Kidney (tissue), 14 donors: Measurements from ENCODE around the gene ENOX1. TPM values are rescaled to one million over a fixed set of nuclear protein-coding genes. Genes with fewer than 3 reads are reported as not detected.

Source experiments
- DNase-seq, 5 donors: peaks; one replicate each; pipeline ENCODE4 v3.0.0-alpha.2; 2013 to 2020
- FAIRE-seq: peaks from 2 replicates; lab custom pipeline; 2012; peaks lifted over from hg19 to GRCh38; lab: Jason Lieb, UNC
- H3K27ac ChIP-seq, 2 donors: one replicate each; pipeline ENCODE4 v1.7.0; 2013; ENCODE audit warnings: low read depth in 2 of 2, low read length in 2 of 2, inconsistent platforms in 1 of 2
- H3K27me3 ChIP-seq: one replicate; pipeline ENCODE4 v1.7.1; 2013; ENCODE audit warnings: low read length, inconsistent platforms; ENCODE audit not compliant: control insufficient read depth, insufficient read depth
- H3K36me3 ChIP-seq, 3 donors: one replicate each; pipeline versions ENCODE4 v1.7.0 to v1.7.1; 2013; ENCODE audit warnings: low read length in 3 of 3, control low read depth in 1 of 3, inconsistent platforms in 1 of 3; ENCODE audit not compliant: insufficient read depth in 3 of 3, control insufficient read depth in 2 of 3
- H3K4me1 ChIP-seq, 3 donors: one replicate each; pipeline versions ENCODE4 v1.7.0 to v1.7.1; 2013; ENCODE audit warnings: low read length in 3 of 3, inconsistent platforms in 1 of 3, low read depth in 1 of 3; ENCODE audit not compliant: control insufficient read depth in 2 of 3, insufficient read depth in 2 of 3
- H3K4me3 ChIP-seq, 3 donors: one replicate each; pipeline versions ENCODE4 v1.7.0 to v1.8.1; 2013; ENCODE audit warnings: low read length in 3 of 3, control low read depth in 1 of 3, inconsistent platforms in 1 of 3
- H3K9ac ChIP-seq, 3 donors: one replicate each; pipeline versions ENCODE4 v1.7.0 to v1.7.1; 2013; ENCODE audit warnings: low read length in 3 of 3, control low read depth in 1 of 3, inconsistent platforms in 1 of 3
- H3K9me3 ChIP-seq, 3 donors: one replicate each; pipeline versions ENCODE4 v1.7.0 to v1.7.1; 2013; ENCODE audit warnings: low read length in 3 of 3, control low read depth in 1 of 3, inconsistent platforms in 1 of 3; ENCODE audit not compliant: control insufficient read depth in 2 of 3, insufficient read depth in 1 of 3
- intact Hi-C: fragments of 100-400 bp; cut with DNase I; formaldehyde crosslinking; loops from one replicate; pipeline ENCODE4 v1.11.1; 2022
- polyA plus RNA-seq: library from polyadenylated mRNA; stranded (reverse); fragments of 350-450 nt; fragmentation: Illumina TruSeq; extraction: RNeasy Lipid Tissue Mini Kit (QIAGEN cat#74804); gene quantifications from one replicate; pipeline ENCODE4 v1.2.3, GENCODE V29; 2014; ENCODE audit warnings: low read depth, low replicate concordance; ENCODE audit not compliant: insufficient read depth
- total RNA-seq: library from RNA; stranded (reverse); fragmentation: NEBNext Ultra II Directional; extraction: Animal tissue kit (Norgen Biotek cat#: 25700); gene quantifications from one replicate; pipeline ENCODE4 v1.2.1, GENCODE V29; 2021
- TF ChIP-seq, protein P1 (sequence below): IDR thresholded peaks from 3 replicates; pipeline ENCODE4 v1.5.1; 2012; ENCODE audit warnings: mild to moderate bottlenecking, moderate library complexity, borderline replicate concordance; ENCODE audit not compliant: insufficient read depth; ENCODE audit errors: extremely low read depth
- donor health status: control.
- donor health status: control.
- donor health status: control.
- donor health status: control.
- donor health status: control.
- donor health status: DM: yes; HTN: yes; CAD: no.
- donor health status: Normal renal cell carcinoma (clear cell type).

The ENOX1 gene
- total and polyA plus RNA-seq, 2 donors from 2014 or later: 4.9 to 6.8 TPM

DNA sequence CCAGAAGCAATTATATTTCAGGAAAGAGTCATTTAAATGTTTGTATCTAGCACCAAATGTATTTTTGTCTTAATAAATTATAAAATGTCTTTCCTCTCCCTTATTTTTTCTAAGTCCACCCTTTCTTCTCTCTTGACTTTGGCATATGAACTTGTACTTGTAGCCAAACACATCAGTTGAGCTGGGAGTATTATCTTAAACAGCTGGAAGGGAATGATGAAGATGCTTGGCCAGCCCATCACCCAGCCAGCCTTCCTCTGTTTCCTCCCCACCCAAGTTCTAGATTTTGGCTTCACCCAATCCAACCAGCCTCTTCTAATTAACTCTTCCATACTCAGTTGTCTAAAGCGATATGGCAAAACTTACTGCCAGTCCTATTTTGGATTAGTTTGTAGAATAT is 272.5 kb downstream of the ENOX1 start:
- TF ChIP-seq, protein P1, sequence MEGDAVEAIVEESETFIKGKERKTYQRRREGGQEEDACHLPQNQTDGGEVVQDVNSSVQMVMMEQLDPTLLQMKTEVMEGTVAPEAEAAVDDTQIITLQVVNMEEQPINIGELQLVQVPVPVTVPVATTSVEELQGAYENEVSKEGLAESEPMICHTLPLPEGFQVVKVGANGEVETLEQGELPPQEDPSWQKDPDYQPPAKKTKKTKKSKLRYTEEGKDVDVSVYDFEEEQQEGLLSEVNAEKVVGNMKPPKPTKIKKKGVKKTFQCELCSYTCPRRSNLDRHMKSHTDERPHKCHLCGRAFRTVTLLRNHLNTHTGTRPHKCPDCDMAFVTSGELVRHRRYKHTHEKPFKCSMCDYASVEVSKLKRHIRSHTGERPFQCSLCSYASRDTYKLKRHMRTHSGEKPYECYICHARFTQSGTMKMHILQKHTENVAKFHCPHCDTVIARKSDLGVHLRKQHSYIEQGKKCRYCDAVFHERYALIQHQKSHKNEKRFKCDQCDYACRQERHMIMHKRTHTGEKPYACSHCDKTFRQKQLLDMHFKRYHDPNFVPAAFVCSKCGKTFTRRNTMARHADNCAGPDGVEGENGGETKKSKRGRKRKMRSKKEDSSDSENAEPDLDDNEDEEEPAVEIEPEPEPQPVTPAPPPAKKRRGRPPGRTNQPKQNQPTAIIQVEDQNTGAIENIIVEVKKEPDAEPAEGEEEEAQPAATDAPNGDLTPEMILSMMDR: no peak
- FAIRE-seq (no peak), DNase-seq (no peak)
- H3K4me3 ChIP-seq: no peak overlapping the region
- no peak overlapping the region for H3K9ac ChIP-seq
- no peak overlapping the region for H3K27ac ChIP-seq
- H3K36me3 ChIP-seq: no peaks in the 10 kb centered on the region
- H3K9me3 ChIP-seq: no peaks in the 10 kb centered on the region
- H3K4me1 ChIP-seq: no peaks in the 10 kb centered on the region
- no peaks in the 10 kb centered on the region for H3K27me3 ChIP-seq
- intact Hi-C loops: no loop called here

DNA sequence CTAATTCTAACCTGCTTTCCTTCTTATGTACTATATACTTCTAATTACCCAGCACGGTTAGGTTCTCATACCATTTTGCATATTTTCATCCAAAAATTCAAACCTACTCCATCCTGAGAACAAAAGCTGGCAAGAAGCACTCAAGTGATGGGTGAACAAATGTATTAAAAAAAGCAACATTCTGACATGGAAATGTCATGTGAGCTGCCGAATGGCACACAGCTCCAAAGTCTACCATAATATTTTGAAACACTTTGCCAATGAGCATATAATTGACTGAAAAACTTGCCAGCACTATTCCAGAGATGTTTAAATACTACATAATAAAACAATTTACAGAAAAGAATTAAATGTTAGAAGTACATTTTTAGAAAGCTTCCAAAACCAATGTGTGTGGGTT is 274.6 kb downstream of the ENOX1 start:
- H3K9ac ChIP-seq: no peak overlapping the region
- no peak overlapping the region for H3K4me3 ChIP-seq
- intact Hi-C loops: no loop called here
- TF ChIP-seq, protein P1: no peak
- no peak for DNase-seq
- no peaks in the 10 kb centered on the region for H3K27me3 ChIP-seq
- no peaks in the 10 kb centered on the region for H3K9me3 ChIP-seq
- no peaks in the 10 kb centered on the region for H3K36me3 ChIP-seq
- H3K27ac ChIP-seq: no peak overlapping the region
- H3K4me1 ChIP-seq: no peaks in the 10 kb centered on the region
- FAIRE-seq: no peak

DNA sequence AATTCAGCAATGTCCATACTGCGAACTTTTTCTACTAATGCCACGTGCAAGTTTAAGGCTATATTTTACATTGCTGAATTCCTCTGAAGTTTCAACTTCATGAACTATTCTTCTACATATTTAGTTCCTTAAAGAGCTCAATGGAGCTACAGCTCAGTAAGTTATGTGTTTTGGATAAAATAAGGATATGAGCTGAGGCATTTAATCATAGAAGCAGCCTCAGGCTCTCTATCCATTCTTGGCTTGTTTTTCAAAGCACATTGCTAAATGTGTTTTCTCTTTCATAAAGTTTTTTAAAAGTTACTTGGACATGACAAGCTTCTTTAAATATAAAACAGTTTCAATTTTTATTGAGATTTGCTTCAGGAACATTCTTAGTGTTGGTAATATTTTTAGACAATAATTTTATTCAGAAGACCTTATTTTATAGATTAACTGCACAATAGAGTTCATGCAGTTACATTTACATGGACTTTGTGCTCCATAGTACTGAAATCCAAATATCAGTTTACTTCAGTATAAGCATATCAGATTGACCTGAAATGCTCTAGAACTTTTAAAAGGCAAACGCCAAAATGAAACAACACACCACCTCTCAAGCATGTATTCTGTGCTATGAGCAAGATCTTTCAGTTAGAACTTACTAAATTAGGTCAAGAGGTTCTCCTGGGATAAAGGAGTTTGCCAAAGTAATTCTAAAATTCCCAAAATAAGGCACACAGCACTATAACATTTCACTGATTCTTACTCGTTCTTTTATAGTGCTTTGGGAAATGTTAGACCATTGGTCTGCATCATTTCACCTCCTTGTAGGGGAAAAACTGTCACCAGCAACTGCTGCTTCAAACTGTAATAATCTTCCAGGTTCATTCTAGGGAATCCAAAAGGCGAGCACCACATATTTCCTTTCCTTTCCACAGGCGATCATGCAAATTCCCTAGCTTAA is 275.5 kb downstream of the ENOX1 start:
- H3K4me1 ChIP-seq: no peaks in the 10 kb centered on the region
- FAIRE-seq: no peak
- H3K27me3 ChIP-seq: no peaks in the 10 kb centered on the region
- no peaks in the 10 kb centered on the region for H3K36me3 ChIP-seq
- no peak overlapping the region for H3K27ac ChIP-seq
- H3K4me3 ChIP-seq: no peak overlapping the region
- H3K9me3 ChIP-seq: no peaks in the 10 kb centered on the region
- intact Hi-C loops: no loop called here
- H3K9ac ChIP-seq: no peak overlapping the region
- DNase-seq: no peak
- TF ChIP-seq, protein P1: no peak
